H9 (cell line): ENCODE results near the gene MPZL1. TPM values are rescaled to one million over a fixed set of nuclear protein-coding genes. Genes with fewer than 3 reads are reported as not detected.
A peak's percentile ranks its signal among the peaks of the same experiment; 100 is the strongest.

Source experiments
- DNase-seq: peaks from one replicate; pipeline ENCODE4 v3.0.0-alpha.2; 2017
- H2AFZ ChIP-seq: one replicate; pipeline ENCODE4 v1.6.1; 2013; ENCODE audit warnings: mild to moderate bottlenecking, low read length, control low read depth, moderate library complexity
- H2AK5ac ChIP-seq: 2 replicates; pipeline ENCODE4 v1.6.1; 2013; ENCODE audit warnings: low read length, control low read depth, mixed read lengths; ENCODE audit not compliant: insufficient read length
- H2BK120ac ChIP-seq: one replicate; pipeline ENCODE4 v1.6.1; 2013; ENCODE audit warnings: low read depth, mild to moderate bottlenecking, low read length, control low read depth, inconsistent platforms; ENCODE audit not compliant: poor library complexity, severe bottlenecking
- H2BK12ac ChIP-seq: 2 replicates; pipeline ENCODE4 v1.6.1; 2013; ENCODE audit warnings: low read length, control low read depth, mixed read lengths, low read depth; ENCODE audit not compliant: insufficient read length
- H2BK15ac ChIP-seq: 2 replicates; pipeline ENCODE4 v1.6.1; 2013; ENCODE audit warnings: low read depth, low read length, control low read depth
- H2BK20ac ChIP-seq: one replicate; pipeline ENCODE4 v1.6.1; 2013; ENCODE audit warnings: low read depth, mild to moderate bottlenecking, low read length, control low read depth, inconsistent platforms; ENCODE audit not compliant: poor library complexity, severe bottlenecking
- H2BK5ac ChIP-seq: 2 replicates; pipeline ENCODE4 v1.6.1; 2013; ENCODE audit warnings: low read length, control low read depth, mixed read lengths; ENCODE audit not compliant: insufficient read length
- H3K14ac ChIP-seq: 2 replicates; pipeline ENCODE4 v1.6.1; 2013; ENCODE audit warnings: low read length, control low read depth; ENCODE audit not compliant: insufficient read depth
- H3K18ac ChIP-seq: 2 replicates; pipeline ENCODE4 v1.6.1; 2013; ENCODE audit warnings: low read depth, mild to moderate bottlenecking, mixed read lengths, low read length, control low read depth; ENCODE audit not compliant: insufficient read length
- H3K23ac ChIP-seq: 2 replicates; pipeline ENCODE4 v1.6.1; 2013; ENCODE audit warnings: low read length, control low read depth, mixed read lengths, low read depth; ENCODE audit not compliant: insufficient read length
- H3K23me2 ChIP-seq: 2 replicates; pipeline ENCODE4 v1.6.1; 2013; ENCODE audit warnings: low read depth, mild to moderate bottlenecking, mixed read lengths, low read length, control low read depth; ENCODE audit not compliant: insufficient read length, poor library complexity, severe bottlenecking
- H3K27ac ChIP-seq: 2 replicates; pipeline ENCODE4 v1.5.1; 2013; ENCODE audit warnings: low read length, control low read depth, mixed read lengths, low read depth; ENCODE audit not compliant: insufficient read length
- H3K27me3 ChIP-seq: 2 replicates; pipeline ENCODE4 v1.6.1; 2013; ENCODE audit warnings: low read length, control low read depth, inconsistent platforms; ENCODE audit not compliant: insufficient read depth
- H3K4ac ChIP-seq: 2 replicates; pipeline ENCODE4 v1.6.1; 2013; ENCODE audit warnings: low read depth, mild to moderate bottlenecking, control low read depth, inconsistent platforms, low read length, moderate library complexity
- H3K4me1 ChIP-seq: 2 replicates; pipeline ENCODE4 v1.6.1; 2013; ENCODE audit warnings: low read length, control low read depth, inconsistent platforms; ENCODE audit not compliant: insufficient read depth
- H3K4me2 ChIP-seq: 2 replicates; pipeline ENCODE4 v1.6.1; 2013; ENCODE audit warnings: low read length, control low read depth, mixed read lengths; ENCODE audit not compliant: insufficient read length, insufficient read depth
- H3K56ac ChIP-seq: 2 replicates; pipeline ENCODE4 v1.6.1; 2013; ENCODE audit warnings: low read depth, mild to moderate bottlenecking, mixed read lengths, low read length, control low read depth; ENCODE audit not compliant: insufficient read length
- H3K79me1 ChIP-seq: 2 replicates; pipeline ENCODE4 v1.6.1; 2013; ENCODE audit warnings: low read depth, mild to moderate bottlenecking, moderate library complexity, low read length, control low read depth, inconsistent platforms; ENCODE audit not compliant: insufficient read depth, poor library complexity, severe bottlenecking
- H3K79me2 ChIP-seq: 2 replicates; pipeline ENCODE4 v1.6.1; 2013; ENCODE audit warnings: low read length, control low read depth, inconsistent platforms; ENCODE audit not compliant: insufficient read depth
- H3K9ac ChIP-seq: 2 replicates; pipeline ENCODE4 v1.6.1; 2013; ENCODE audit warnings: low read length, control low read depth, mixed read lengths; ENCODE audit not compliant: insufficient read length; ENCODE audit errors: extremely low read depth
- H3K9me3 ChIP-seq: one replicate; pipeline ENCODE4 v1.6.1; 2013; ENCODE audit warnings: low read depth, low read length, inconsistent platforms; ENCODE audit not compliant: control insufficient read depth
- H3T11ph ChIP-seq: one replicate; pipeline ENCODE4 v1.6.1; 2013; ENCODE audit warnings: mild to moderate bottlenecking, low read length, control low read depth, inconsistent platforms
- H4K20me1 ChIP-seq: one replicate; pipeline ENCODE4 v1.6.1; 2013; ENCODE audit not compliant: control insufficient read depth, insufficient read length, insufficient read depth
- H4K5ac ChIP-seq: 2 replicates; pipeline ENCODE4 v1.6.1; 2013; ENCODE audit warnings: low read depth, mild to moderate bottlenecking, mixed read lengths, low read length, control low read depth; ENCODE audit not compliant: insufficient read length
- H4K8ac ChIP-seq: replicated peaks from 2 replicates; pipeline ENCODE4 v1.6.1; 2013; ENCODE audit warnings: low read length, control low read depth, mixed read lengths, low read depth; ENCODE audit not compliant: insufficient read length
- H4K91ac ChIP-seq: 2 replicates; pipeline ENCODE4 v1.6.1; 2013; ENCODE audit warnings: low read depth, mild to moderate bottlenecking, moderate library complexity, mixed read lengths, low read length, control low read depth; ENCODE audit not compliant: insufficient read length
- H3K27ac Mint-ChIP-seq, 3 experiments: 2 replicates in 2 of 3; 3 replicates in 1 of 3; pipeline ENCODE4 v1.8.0; 2020 to 2021; ENCODE audit warnings: mixed read lengths in 3 of 3, mild to moderate bottlenecking in 1 of 3, moderate library complexity in 1 of 3
- H3K27me3 Mint-ChIP-seq: 2 replicates; pipeline ENCODE4 v1.8.0; 2021; ENCODE audit warnings: low read depth, mild to moderate bottlenecking, moderate library complexity, mixed read lengths
- H3K36me3 Mint-ChIP-seq, 3 experiments: 2 replicates in 2 of 3; 3 replicates in 1 of 3; pipeline ENCODE4 v1.8.0; 2020 to 2021; ENCODE audit warnings: low read depth in 3 of 3, mixed read lengths in 3 of 3; ENCODE audit not compliant: insufficient read depth in 1 of 3
- H3K4me1 Mint-ChIP-seq, 2 experiments: 2 replicates each; pipeline ENCODE4 v1.8.0; 2020; ENCODE audit warnings: mixed read lengths in 2 of 2
- H3K4me3 Mint-ChIP-seq, 2 experiments: 2 replicates in 1 of 2; 3 replicates in 1 of 2; pipeline ENCODE4 v1.8.0; 2020 to 2021; ENCODE audit warnings: mild to moderate bottlenecking in 2 of 2, mixed read lengths in 2 of 2, moderate library complexity in 1 of 2
- H3K9me3 Mint-ChIP-seq, 2 experiments: 2 replicates in 1 of 2; 3 replicates in 1 of 2; pipeline ENCODE4 v1.8.0; 2020; ENCODE audit warnings: mild to moderate bottlenecking in 2 of 2, mixed read lengths in 2 of 2, moderate library complexity in 1 of 2
- WGBS: extraction: QIAGEN DNeasy Blood & Tissue Kit; methylation state at CpG from one replicate; pipeline ENCODE4 v1.1.7; 2013; ENCODE audit warnings: missing lambda C conversion rate, low lambda C conversion rate, mixed read lengths; ENCODE audit not compliant: insufficient read length; ENCODE audit errors: extremely low coverage; 5-methylcytosine and 5-hydroxymethylcytosine counted together
- total RNA-seq: library from RNA; stranded (reverse); gene quantifications from 2 replicates; pipeline ENCODE4 v1.2.1, GENCODE V29; 2021
- TF ChIP-seq, protein P1 (sequence below): fragments of 200-600 bp; sonication (generic); conservative IDR thresholded peaks from 3 replicates; pipeline ENCODE4 v1.8.0; 2021; ENCODE audit warnings: antibody characterized with exemption, mild to moderate bottlenecking

MPZL1 gene
- total RNA-seq, 1 experiment from 2014 or later, result 60.7 TPM

GRCh38 chr1:167706931-167707877 is 14.6 kb upstream of the MPZL1 start:
- WGBS, result no CpG with 5 or more reads among the region's 10 CpGs
- H3K27ac Mint-ChIP-seq, result peak overlapping the region in 1 of 3 experiments; percentile 79; a peak in 2 of 7 replicates

More at GRCh38 chr1:167706931-167707877, 14.6 kb upstream of the MPZL1 start:
- no peak for DNase-seq
- Histone ChIP-seq H2AK5ac (no peak overlapping the region), H4K5ac (no peak overlapping the region), H3K27ac (no peak overlapping the region), H4K20me1 (no peaks in the 10 kb centered on the region), H3K18ac (no peak overlapping the region), H2BK120ac (no peak overlapping the region), H2BK5ac (no peak overlapping the region), H3K14ac (no peak overlapping the region), H4K8ac (no peak overlapping the region), H3T11ph (no peak overlapping the region), H3K9ac (no peak overlapping the region), H2BK20ac (no peak overlapping the region), H3K4ac (no peak overlapping the region), H3K27me3 (no peaks in the 10 kb centered on the region), H3K4me2 (no peak overlapping the region), H3K79me1 (no peaks in the 10 kb centered on the region), H4K91ac (no peak overlapping the region), H2BK12ac (no peak overlapping the region), H3K23me2 (no peaks in the 10 kb centered on the region), H3K23ac (no peak overlapping the region), H3K9me3 (no peaks in the 10 kb centered on the region), H3K56ac (no peak overlapping the region), H2AFZ (no peak overlapping the region), H2BK15ac (no peak overlapping the region), H3K4me1 (peaks cover 9% of the 10 kb centered on the region), H3K79me2 (no peaks in the 10 kb centered on the region)
- no peaks in the 10 kb centered on the region; a peak in 1 of 5 replicates for H3K9me3 Mint-ChIP-seq
- peaks cover 16% of the 10 kb centered on the region for H3K27me3 Mint-ChIP-seq
- peaks cover 66 to 78% of the 10 kb centered on the region in 2 experiments for H3K4me1 Mint-ChIP-seq
- peak overlapping the region in 1 of 2 experiments; percentile 0; a peak in 1 of 5 replicates for H3K4me3 Mint-ChIP-seq
- TF ChIP-seq, protein P1, sequence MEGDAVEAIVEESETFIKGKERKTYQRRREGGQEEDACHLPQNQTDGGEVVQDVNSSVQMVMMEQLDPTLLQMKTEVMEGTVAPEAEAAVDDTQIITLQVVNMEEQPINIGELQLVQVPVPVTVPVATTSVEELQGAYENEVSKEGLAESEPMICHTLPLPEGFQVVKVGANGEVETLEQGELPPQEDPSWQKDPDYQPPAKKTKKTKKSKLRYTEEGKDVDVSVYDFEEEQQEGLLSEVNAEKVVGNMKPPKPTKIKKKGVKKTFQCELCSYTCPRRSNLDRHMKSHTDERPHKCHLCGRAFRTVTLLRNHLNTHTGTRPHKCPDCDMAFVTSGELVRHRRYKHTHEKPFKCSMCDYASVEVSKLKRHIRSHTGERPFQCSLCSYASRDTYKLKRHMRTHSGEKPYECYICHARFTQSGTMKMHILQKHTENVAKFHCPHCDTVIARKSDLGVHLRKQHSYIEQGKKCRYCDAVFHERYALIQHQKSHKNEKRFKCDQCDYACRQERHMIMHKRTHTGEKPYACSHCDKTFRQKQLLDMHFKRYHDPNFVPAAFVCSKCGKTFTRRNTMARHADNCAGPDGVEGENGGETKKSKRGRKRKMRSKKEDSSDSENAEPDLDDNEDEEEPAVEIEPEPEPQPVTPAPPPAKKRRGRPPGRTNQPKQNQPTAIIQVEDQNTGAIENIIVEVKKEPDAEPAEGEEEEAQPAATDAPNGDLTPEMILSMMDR, result no peak
- no peaks in the 10 kb centered on the region for H3K36me3 Mint-ChIP-seq
